Mucosa of descending colon (tissue), 3 donors: Measurements from ENCODE around the gene OSBPL6. TPM values are rescaled to one million over a fixed set of nuclear protein-coding genes. Genes with fewer than 3 reads are reported as not detected.

ENCODE experiments used
- ATAC-seq: fragments of 200-7000 bp; cut with Tn5 transposase; one replicate; pipeline ENCODE4 v1.9.1; 2020; ENCODE audit warnings: mild to moderate bottlenecking, moderate library complexity
- DNase-seq, 3 donors: peaks; one replicate each; pipeline ENCODE4 v3.0.0-alpha.2; 2020
- H3K36me3 ChIP-seq: fragments of 200-600 bp; one replicate; pipeline ENCODE4 v1.8.0; 2021; ENCODE audit warnings: low read depth, mild to moderate bottlenecking
- H3K4me1 ChIP-seq: fragments of 200-600 bp; one replicate; pipeline ENCODE4 v1.8.0; 2021; ENCODE audit warnings: low read depth, mild to moderate bottlenecking
- H3K4me3 ChIP-seq: fragments of 200-600 bp; one replicate; pipeline ENCODE4 v1.8.0; 2021; ENCODE audit warnings: mild to moderate bottlenecking
- H3K9me3 ChIP-seq: fragments of 200-600 bp; one replicate; pipeline ENCODE4 v1.8.0; 2021; ENCODE audit warnings: mild to moderate bottlenecking
- CTCF ChIP-seq: fragments of 200-600 bp; IDR thresholded peaks from one replicate; pipeline ENCODE4 v1.8.0; 2022; ENCODE audit warnings: antibody characterized with exemption, mild to moderate bottlenecking
- intact Hi-C, 2 donors: fragments of 100-400 bp; cut with DNase I in 1 of 2; cut with micrococcal nuclease in 1 of 2; formaldehyde crosslinking; loops; one replicate each; pipeline versions ENCODE4 v1.11.0 to v1.11.1; 2022; cut with DNase I, micrococcal nuclease
- total RNA-seq, 3 donors: library from RNA; stranded (reverse); fragmentation: NEBNext Ultra II Directional in 2 of 3; extraction: Animal tissue kit (Norgen Biotek cat#: 25700) in 2 of 3; gene quantifications; one replicate each; pipeline versions ENCODE4 v1.2.1 to v1.2.4, GENCODE V29; 2021 to 2023
- donor health status: DM: no; HTN: no; CAD: no; lungs with moderate emphysema.
- donor health status: DM: no; HTN: no; CAD: no.
- donor health status: DM: no; HTN: yes; CAD: no.

Gene OSBPL6
- total RNA-seq, 3 donors from 2014 or later = 1.3 to 2.7 (median 1.5) TPM

GRCh38 chr2:178452334-178452733 is 258.0 kb downstream of the OSBPL6 start:
- intact Hi-C loops = no loop called here
- no peak overlapping the region for H3K4me3 ChIP-seq
- ATAC-seq (no peak), DNase-seq (no peak)
- peaks cover 13% of the 10 kb centered on the region for H3K4me1 ChIP-seq
- no peaks in the 10 kb centered on the region for H3K9me3 ChIP-seq
- TF ChIP-seq CTCF = no peak
- no peaks in the 10 kb centered on the region for H3K36me3 ChIP-seq

Other genes with a start within 250 kb of the OSBPL6 start
- gene PDE11A, start 121.7 kb upstream of the OSBPL6 start, total RNA-seq = 1 to 10 TPM; 1.0 to 3.2 (median 2.7) TPM
- gene RBM45, start 82.1 kb upstream of the OSBPL6 start, total RNA-seq = 10 to 100 TPM; 13.4 to 18.3 (median 14.5) TPM